GM18909 (cell line): Measurements from ENCODE around the gene KCNQ2.

Experiments
- ATAC-seq: cut with Tn5 transposase; IDR thresholded peaks from one replicate; pipeline ENCODE4 v1.9.1; 2021; ENCODE audit warnings: mild to moderate bottlenecking; ENCODE audit not compliant: unreplicated experiment, poor library complexity

KCNQ2 gene

GRCh38 chr20:63422653-63423052 is 49.8 kb downstream of the KCNQ2 start:
- no peak for ATAC-seq

GRCh38 chr20:63421913-63422312 is 50.5 kb downstream of the KCNQ2 start:
- ATAC-seq: no peak

- ATAC-seq: no peak
These were observed 51.3 kb downstream of the KCNQ2 start for GRCh38 chr20:63421094-63421692.

- ATAC-seq: no peak
These were observed 51.9 kb downstream of the KCNQ2 start for GRCh38 chr20:63420359-63421093.

GRCh38 chr20:63419299-63419698 is 53.2 kb downstream of the KCNQ2 start:
- no peak for ATAC-seq

GRCh38 chr20:63418617-63419016 is 53.8 kb downstream of the KCNQ2 start:
- ATAC-seq: no peak

- ATAC-seq: no peak
These were observed 54.7 kb downstream of the KCNQ2 start for GRCh38 chr20:63417738-63418120.

- ATAC-seq: no peak
These were observed 55.2 kb downstream of the KCNQ2 start for GRCh38 chr20:63417097-63417737.

GRCh38 chr20:63416631-63417030 is 55.8 kb downstream of the KCNQ2 start:
- no peak for ATAC-seq

GRCh38 chr20:63415647-63416391 is 56.6 kb downstream of the KCNQ2 start:
- no peak for ATAC-seq

GRCh38 chr20:63414720-63415430 is 57.6 kb downstream of the KCNQ2 start:
- no peak for ATAC-seq

GRCh38 chr20:63413963-63414684 is 58.3 kb downstream of the KCNQ2 start:
- ATAC-seq: no peak

- ATAC-seq: no peak
These were observed 59.1 kb downstream of the KCNQ2 start for GRCh38 chr20:63413323-63413722.

GRCh38 chr20:63412889-63413288 is 59.6 kb downstream of the KCNQ2 start:
- no peak for ATAC-seq

- no peak for ATAC-seq
These were observed 60.4 kb downstream of the KCNQ2 start for GRCh38 chr20:63411898-63412631.

- no peak for ATAC-seq
These were observed 61.1 kb downstream of the KCNQ2 start for GRCh38 chr20:63411151-63411897.

- no peak for ATAC-seq
These were observed 62.5 kb downstream of the KCNQ2 start for GRCh38 chr20:63409834-63410435.
